SK-N-SH treated with all-trans-retinoic acid at 6 μM for 48 hours (cell line): ENCODE results near the gene TBCD.

Experiments
- ARNTL ChIP-seq: fragments of 450-650 bp; formaldehyde crosslinking; IDR thresholded peaks from 2 replicates; pipeline ENCODE4 v1.5.0; 2020; ENCODE audit warnings: low read depth, mild to moderate bottlenecking, moderate library complexity, borderline replicate concordance
- CSDC2 ChIP-seq: fragments of 250-450 bp; sonication (Bioruptor Pico); IDR thresholded peaks from 2 replicates; pipeline ENCODE4 v1.5.0; 2020; ENCODE audit warnings: mild to moderate bottlenecking, moderate library complexity
- ISL1 ChIP-seq: fragments of 250-450 bp; sonication (Bioruptor Pico); IDR thresholded peaks from 2 replicates; pipeline ENCODE4 v2.1.2; 2022; ENCODE audit warnings: mild to moderate bottlenecking, moderate library complexity
- PPARA ChIP-seq: fragments of 250-450 bp; sonication (Bioruptor Pico); IDR thresholded peaks from 2 replicates; pipeline ENCODE4 v1.5.0; 2020; ENCODE audit warnings: mild to moderate bottlenecking, borderline replicate concordance
- RARB ChIP-seq: fragments of 250-450 bp; sonication (Bioruptor Pico); IDR thresholded peaks from 2 replicates; pipeline ENCODE4 v1.8.0; 2021; ENCODE audit warnings: mild to moderate bottlenecking, moderate library complexity
- SNAI2 ChIP-seq: fragments of 250-450 bp; sonication (Bioruptor Pico); IDR thresholded peaks from 2 replicates; pipeline ENCODE4 v1.5.0; 2020; ENCODE audit warnings: mild to moderate bottlenecking, moderate library complexity
- TCF4 ChIP-seq: fragments of 250-450 bp; sonication (Bioruptor Pico); IDR thresholded peaks from 2 replicates; pipeline ENCODE4 v1.8.0; 2021; ENCODE audit warnings: mild to moderate bottlenecking, moderate library complexity, borderline replicate concordance
- ZFP3 ChIP-seq: fragments of 250-450 bp; sonication (Bioruptor Pico); IDR thresholded peaks from 2 replicates; pipeline ENCODE4 v1.5.0; 2020; ENCODE audit warnings: mild to moderate bottlenecking, moderate library complexity
- ZFP30 ChIP-seq: fragments of 450-650 bp; formaldehyde crosslinking; IDR thresholded peaks from 2 replicates; pipeline ENCODE4 v1.5.0; 2022; ENCODE audit warnings: mild to moderate bottlenecking, moderate library complexity
- ZNF565 ChIP-seq: fragments of 450-650 bp; formaldehyde crosslinking; conservative IDR thresholded peaks from 2 replicates; pipeline ENCODE4 v1.5.0; 2020; ENCODE audit warnings: low read depth, mild to moderate bottlenecking, moderate library complexity
- TF ChIP-seq, protein P1 (sequence below): fragments of 250-450 bp; sonication (Bioruptor Pico); IDR thresholded peaks from 2 replicates; pipeline ENCODE4 v1.8.0; 2021; ENCODE audit warnings: low read depth, mild to moderate bottlenecking, moderate library complexity, borderline replicate concordance
- TF ChIP-seq, protein P2 (sequence below): fragments of 250-450 bp; sonication (Bioruptor Pico); IDR thresholded peaks from 2 replicates; pipeline ENCODE4 v1.8.0; 2020; ENCODE audit warnings: mild to moderate bottlenecking, moderate library complexity, borderline replicate concordance
- TF ChIP-seq, protein P3 (sequence below): fragments of 250-450 bp; sonication (Bioruptor Pico); IDR thresholded peaks from 2 replicates; pipeline ENCODE4 v1.5.1; 2021; ENCODE audit warnings: mild to moderate bottlenecking, moderate library complexity

DNA sequence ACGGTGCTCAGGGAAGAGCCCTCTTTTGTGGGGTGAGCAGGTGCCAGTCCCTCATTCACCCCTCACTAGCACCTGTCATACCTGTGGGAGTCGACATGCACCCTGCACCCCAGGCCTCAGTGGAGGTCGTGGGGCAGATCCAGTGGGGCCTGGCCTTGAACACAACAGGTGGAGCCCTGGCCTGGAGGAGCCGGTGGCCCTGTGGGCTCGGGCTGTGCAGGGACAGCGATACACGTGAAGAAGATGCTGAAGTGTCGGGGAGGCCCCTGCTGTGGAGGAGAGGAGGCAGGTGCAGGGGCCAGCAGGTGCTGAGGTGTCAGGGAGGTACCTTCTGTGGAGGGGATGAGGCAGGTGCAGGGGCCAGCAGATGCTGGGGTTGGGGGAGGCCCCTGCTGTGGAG is 56.1 kb downstream of the TBCD start:
- TF ChIP-seq SNAI2 = no peak
- TF ChIP-seq, protein P1, sequence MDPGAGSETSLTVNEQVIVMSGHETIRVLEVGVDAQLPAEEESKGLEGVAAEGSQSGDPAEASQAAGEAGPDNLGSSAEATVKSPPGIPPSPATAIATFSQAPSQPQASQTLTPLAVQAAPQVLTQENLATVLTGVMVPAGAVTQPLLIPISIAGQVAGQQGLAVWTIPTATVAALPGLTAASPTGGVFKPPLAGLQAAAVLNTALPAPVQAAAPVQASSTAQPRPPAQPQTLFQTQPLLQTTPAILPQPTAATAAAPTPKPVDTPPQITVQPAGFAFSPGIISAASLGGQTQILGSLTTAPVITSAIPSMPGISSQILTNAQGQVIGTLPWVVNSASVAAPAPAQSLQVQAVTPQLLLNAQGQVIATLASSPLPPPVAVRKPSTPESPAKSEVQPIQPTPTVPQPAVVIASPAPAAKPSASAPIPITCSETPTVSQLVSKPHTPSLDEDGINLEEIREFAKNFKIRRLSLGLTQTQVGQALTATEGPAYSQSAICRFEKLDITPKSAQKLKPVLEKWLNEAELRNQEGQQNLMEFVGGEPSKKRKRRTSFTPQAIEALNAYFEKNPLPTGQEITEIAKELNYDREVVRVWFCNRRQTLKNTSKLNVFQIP = no peak
- TF ChIP-seq, protein P2, sequence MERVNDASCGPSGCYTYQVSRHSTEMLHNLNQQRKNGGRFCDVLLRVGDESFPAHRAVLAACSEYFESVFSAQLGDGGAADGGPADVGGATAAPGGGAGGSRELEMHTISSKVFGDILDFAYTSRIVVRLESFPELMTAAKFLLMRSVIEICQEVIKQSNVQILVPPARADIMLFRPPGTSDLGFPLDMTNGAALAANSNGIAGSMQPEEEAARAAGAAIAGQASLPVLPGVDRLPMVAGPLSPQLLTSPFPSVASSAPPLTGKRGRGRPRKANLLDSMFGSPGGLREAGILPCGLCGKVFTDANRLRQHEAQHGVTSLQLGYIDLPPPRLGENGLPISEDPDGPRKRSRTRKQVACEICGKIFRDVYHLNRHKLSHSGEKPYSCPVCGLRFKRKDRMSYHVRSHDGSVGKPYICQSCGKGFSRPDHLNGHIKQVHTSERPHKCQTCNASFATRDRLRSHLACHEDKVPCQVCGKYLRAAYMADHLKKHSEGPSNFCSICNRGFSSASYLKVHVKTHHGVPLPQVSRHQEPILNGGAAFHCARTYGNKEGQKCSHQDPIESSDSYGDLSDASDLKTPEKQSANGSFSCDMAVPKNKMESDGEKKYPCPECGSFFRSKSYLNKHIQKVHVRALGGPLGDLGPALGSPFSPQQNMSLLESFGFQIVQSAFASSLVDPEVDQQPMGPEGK (CRISPR knock-in tag) = no peak
- no peak for TF ChIP-seq PPARA (CRISPR knock-in tag)
- no peak for TF ChIP-seq ZFP30 (CRISPR knock-in tag)
- no peak for TF ChIP-seq ZFP3 (CRISPR knock-in tag)
- no peak for TF ChIP-seq TCF4 (CRISPR knock-in tag)
- no peak for TF ChIP-seq RARB (CRISPR knock-in tag)
- TF ChIP-seq ARNTL (CRISPR knock-in tag) = no peak
- TF ChIP-seq, protein P3, sequence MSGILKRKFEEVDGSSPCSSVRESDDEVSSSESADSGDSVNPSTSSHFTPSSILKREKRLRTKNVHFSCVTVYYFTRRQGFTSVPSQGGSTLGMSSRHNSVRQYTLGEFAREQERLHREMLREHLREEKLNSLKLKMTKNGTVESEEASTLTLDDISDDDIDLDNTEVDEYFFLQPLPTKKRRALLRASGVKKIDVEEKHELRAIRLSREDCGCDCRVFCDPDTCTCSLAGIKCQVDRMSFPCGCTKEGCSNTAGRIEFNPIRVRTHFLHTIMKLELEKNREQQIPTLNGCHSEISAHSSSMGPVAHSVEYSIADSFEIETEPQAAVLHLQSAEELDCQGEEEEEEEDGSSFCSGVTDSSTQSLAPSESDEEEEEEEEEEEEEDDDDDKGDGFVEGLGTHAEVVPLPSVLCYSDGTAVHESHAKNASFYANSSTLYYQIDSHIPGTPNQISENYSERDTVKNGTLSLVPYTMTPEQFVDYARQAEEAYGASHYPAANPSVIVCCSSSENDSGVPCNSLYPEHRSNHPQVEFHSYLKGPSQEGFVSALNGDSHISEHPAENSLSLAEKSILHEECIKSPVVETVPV = no peak
- no peak for TF ChIP-seq ISL1 (CRISPR knock-in tag)
- no peak for TF ChIP-seq ZNF565 (CRISPR knock-in tag)
- TF ChIP-seq CSDC2 (CRISPR knock-in tag) = no peak
